DMS 273 treated with DMSO at 0.1 percent for 48 hours (cell line): ENCODE results near the gene KLK15.

Experiments used
- DNase-seq: peaks from one replicate; lab custom pipeline; 2025; lab: John Stamatoyannopoulos, UW

KLK15 gene, protein sequence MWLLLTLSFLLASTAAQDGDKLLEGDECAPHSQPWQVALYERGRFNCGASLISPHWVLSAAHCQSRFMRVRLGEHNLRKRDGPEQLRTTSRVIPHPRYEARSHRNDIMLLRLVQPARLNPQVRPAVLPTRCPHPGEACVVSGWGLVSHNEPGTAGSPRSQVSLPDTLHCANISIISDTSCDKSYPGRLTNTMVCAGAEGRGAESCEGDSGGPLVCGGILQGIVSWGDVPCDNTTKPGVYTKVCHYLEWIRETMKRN

DNA sequence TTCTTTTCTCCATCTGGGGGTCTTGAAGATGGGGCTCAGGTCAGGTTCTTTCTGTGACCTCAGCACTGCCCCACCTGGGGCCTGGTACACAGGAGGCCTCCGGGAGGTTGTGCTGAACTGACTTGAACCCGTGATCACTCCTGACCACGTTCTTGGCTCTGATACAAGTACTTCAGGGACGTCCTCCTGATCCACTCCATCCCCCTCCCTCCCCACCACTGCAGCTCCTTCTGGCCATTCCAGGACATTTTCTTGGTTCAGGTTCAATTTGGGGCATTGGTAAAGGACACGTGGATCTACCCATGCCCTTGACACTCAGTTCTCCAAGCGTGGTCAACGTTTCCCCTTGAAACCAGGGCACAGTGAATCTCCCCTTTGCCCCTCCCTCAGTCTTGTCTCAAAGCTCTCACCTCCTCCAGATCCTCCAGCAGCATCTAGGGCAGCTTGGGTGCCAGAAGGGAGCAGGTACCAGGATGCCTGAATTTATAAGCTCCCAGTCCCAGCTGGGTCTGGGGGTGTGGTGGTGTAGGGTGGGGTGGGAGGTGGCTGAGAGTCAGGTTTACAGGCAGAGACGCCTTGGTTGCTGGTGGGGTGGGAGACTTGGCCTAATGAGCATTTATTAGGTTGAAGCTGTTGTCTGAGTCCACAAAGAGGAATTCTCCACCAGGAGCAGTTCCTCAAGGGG lies at the start of gene KLK15:
Gene KLK15, minus strand, starts transcription at position 458 of the 685 bp plus-strand sequence. CDS start 2,082 bp downstream, outside the sequence.
- no peak for DNase-seq

DNA sequence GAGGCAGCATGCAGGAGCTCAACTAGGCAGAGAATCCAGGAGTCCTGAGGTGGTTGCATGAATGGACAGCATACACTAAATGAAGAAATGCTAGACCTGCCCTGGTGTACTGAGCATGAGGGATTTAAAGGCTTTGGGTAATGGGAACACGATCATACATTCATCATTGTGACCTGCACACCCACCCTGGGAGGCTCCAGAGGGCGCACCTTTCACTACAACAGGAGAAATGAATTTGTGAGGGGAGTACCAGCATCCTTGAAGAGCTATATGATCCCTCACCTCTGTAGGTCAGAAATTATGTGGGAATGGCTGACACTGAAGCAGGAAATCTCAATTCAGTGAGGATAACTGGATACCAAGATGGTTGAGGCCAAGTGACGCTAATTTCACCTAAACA lies 48.8 kb upstream of the KLK15 start:
- no peak for DNase-seq

DNA sequence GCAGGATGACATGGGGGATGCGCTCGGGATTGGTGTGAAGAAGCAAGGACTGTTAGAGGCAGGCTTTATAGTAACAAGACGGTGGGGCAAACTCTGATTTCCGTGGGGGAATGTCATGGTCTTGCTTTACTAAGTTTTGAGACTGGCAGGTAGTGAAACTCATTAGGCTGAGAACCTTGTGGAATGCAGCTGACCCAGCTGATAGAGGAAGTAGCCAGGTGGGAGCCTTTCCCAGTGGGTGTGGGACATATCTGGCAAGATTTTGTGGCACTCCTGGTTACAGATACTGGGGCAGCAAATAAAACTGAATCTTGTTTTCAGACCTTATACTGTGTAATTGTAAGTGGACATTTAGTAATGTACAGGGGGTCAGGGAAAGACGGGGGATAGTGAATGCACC lies 46.9 kb upstream of the KLK15 start:
- DNase-seq, result no peak

DNA sequence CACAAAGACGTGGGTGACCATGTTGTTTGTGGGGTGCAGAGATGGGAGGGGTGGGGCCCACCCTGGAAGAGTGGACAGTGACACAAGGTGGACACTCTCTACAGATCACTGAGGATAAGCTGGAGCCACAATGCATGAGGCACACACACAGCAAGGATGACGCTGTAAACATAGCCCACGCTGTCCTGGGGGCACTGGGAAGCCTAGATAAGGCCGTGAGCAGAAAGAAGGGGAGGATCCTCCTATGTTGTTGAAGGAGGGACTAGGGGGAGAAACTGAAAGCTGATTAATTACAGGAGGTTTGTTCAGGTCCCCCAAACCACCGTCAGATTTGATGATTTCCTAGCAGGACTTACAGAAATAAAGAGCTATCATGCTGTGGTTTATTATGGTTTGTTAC lies 45.5 kb upstream of the KLK15 start:
- no peak for DNase-seq

DNA sequence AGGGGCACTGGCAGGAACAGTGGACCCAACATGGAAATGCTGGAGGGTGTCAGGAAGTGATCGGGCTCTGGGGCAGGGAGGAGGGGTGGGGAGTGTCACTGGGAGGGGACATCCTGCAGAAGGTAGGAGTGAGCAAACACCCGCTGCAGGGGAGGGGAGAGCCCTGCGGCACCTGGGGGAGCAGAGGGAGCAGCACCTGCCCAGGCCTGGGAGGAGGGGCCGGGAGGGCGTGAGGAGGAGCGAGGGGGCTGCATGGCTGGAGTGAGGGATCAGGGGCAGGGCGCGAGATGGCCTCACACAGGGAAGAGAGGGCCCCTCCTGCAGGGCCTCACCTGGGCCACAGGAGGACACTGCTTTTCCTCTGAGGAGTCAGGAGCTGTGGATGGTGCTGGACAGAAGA lies 44.0 kb upstream of the KLK15 start:
- DNase-seq, result no peak

DNA sequence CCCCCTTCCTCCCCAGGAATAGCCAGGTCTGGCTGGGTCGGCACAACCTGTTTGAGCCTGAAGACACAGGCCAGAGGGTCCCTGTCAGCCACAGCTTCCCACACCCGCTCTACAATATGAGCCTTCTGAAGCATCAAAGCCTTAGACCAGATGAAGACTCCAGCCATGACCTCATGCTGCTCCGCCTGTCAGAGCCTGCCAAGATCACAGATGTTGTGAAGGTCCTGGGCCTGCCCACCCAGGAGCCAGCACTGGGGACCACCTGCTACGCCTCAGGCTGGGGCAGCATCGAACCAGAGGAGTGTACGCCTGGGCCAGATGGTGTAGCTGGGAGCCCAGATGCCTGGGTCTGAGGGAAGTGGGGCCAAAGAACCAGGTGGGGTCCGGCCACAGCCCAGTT lies 43.1 kb upstream of the KLK15 start:
- DNase-seq, result peak; percentile 66

DNA sequence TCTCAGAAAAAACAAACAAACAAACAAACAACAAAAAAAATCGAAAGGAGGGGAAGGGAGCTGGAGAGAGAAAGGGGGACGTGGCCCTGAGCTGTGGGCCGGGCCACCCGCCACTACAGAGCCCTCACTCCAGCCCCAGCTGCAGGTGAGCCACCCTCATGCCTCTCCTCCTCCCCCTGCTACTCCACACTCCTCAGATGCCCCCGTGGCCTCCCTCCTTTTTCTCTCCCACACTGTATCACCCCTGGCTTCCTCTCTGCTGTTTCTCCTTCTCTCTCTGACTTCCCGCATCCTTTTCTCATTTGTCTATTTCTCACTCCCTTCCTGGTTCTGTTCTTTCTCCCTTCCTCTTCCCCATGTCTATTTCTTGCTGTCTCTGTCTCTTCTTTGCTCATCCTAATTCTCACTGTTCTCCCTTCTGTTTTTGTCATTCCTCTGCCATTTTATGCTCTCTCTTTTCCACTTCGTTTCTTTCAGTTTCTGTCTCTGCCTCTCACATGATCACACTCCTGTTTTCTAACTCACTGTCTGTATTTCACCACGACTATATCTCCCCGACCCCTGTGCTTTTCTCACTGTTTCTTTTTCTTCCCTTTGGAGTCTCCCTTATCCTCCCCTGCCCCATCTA lies 42.5 kb upstream of the KLK15 start:
- no peak for DNase-seq

DNA sequence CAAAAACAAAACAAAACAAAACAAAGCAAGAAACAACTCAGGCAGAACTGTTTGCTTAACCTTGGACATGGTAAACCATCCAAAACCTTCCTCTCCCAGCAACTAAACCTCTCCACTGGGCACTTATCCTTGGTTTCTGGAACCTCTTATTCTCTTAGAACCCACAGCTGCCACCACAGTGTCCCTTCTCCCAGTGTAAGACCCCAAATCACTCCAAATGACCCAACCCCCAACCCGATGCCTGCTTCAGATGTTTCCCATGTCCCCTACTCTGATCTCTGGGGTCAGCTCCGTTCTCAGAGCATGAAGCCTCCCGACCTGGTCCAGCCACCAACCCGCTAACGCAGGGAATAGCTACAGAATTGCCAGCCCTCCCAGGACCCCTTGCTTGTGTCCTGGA lies 40.8 kb upstream of the KLK15 start:
- DNase-seq, result no peak

DNA sequence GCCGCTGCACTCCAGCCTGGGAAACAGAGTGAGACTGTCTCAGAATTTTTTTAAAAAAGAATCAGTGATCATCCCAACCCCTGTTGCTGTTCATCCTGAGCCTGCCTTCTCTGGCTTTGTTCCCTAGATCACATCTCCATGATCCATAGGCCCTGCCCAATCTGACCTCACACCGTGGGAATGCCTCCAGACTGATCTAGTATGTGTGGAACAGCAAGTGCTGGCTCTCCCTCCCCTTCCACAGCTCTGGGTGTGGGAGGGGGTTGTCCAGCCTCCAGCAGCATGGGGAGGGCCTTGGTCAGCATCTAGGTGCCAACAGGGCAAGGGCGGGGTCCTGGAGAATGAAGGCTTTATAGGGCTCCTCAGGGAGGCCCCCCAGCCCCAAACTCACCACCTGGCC lies 39.7 kb upstream of the KLK15 start, which contains the start of gene KLK2:
Gene KLK2, plus strand, starts transcription at position 384 of the 400 bp plus-strand sequence. CDS start 35 bp downstream, outside the sequence.
- DNase-seq, result no peak

DNA sequence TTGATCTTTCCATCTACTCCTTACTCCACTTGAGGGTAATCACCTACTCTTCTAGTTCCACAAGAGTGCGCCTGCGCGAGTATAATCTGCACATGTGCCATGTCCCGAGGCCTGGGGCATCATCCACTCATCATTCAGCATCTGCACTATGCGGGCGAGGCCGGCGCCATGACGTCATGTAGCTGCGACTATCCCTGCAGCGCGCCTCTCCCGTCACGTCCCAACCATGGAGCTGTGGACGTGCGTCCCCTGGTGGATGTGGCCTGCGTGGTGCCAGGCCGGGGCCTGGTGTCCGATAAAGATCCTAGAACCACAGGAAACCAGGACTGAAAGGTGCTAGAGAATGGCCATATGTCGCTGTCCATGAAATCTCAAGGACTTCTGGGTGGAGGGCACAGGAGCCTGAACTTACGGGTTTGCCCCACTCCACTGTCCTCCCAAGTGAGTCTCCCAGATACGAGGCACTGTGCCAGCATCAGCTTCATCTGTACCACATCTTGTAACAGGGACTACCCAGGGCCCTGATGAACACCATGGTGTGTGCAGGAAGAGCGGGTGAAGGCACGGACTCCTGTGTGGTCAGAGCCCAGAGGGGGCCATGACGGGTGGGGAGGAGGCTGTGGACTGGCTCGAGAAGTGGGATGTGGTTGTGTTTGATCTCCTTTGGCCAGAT lies 37.2 kb upstream of the KLK15 start:
- DNase-seq, result no peak

DNA sequence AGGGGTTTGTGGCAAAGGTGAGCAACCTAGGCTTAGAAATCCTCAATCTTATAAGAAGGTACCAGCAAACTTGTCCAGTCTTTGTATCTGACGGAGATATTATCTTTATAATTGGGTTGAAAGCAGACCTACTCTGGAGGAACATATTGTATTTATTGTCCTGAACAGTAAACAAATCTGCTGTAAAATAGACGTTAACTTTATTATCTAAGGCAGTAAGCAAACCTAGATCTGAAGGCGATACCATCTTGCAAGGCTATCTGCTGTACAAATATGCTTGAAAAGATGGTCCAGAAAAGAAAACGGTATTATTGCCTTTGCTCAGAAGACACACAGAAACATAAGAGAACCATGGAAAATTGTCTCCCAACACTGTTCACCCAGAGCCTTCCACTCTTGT lies 36.1 kb upstream of the KLK15 start:
- DNase-seq, result no peak

DNA sequence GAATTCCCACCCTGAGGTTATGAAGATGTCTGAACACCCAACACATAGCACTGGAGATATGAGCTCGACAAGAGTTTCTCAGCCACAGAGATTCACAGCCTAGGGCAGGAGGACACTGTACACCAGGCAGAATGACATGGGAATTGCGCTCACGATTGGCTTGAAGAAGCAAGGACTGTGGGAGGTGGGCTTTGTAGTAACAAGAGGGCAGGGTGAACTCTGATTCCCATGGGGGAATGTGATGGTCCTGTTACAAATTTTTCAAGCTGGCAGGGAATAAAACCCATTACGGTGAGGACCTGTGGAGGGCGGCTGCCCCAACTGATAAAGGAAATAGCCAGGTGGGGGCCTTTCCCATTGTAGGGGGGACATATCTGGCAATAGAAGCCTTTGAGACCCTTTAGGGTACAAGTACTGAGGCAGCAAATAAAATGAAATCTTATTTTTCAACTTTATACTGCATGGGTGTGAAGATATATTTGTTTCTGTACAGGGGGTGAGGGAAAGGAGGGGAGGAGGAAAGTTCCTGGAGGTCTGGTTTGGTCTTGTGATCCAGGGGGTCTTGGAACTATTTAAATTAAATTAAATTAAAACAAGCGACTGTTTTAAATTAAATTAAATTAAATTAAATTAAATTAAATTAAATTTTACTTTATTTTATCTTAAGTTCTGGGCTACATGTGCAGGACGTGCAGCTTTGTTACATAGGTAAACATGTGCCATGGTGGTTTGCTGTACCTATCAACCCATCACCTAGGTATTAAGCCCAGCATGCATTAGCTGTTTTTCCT lies 28.3 kb upstream of the KLK15 start:
- no peak for DNase-seq

DNA sequence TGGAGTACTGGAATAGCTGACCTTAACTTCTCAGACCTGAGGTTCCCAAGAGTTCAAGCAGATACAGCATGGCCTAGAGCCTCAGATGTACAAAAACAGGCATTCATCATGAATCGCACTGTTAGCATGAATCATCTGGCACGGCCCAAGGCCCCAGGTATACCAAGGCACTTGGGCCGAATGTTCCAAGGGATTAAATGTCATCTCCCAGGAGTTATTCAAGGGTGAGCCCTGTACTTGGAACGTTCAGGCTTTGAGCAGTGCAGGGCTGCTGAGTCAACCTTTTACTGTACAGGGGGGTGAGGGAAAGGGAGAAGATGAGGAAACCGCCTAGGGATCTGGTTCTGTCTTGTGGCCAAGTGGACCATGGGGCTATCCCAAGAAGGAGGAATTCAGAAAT lies 27.6 kb upstream of the KLK15 start:
- DNase-seq, result no peak

DNA sequence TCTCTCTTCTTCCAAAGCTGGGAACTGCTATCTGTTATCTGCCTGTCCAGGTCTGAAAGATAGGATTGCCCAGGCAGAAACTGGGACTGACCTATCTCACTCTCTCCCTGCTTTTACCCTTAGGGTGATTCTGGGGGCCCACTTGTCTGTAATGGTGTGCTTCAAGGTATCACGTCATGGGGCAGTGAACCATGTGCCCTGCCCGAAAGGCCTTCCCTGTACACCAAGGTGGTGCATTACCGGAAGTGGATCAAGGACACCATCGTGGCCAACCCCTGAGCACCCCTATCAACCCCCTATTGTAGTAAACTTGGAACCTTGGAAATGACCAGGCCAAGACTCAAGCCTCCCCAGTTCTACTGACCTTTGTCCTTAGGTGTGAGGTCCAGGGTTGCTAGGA lies 26.5 kb upstream of the KLK15 start:
- DNase-seq, result no peak

DNA sequence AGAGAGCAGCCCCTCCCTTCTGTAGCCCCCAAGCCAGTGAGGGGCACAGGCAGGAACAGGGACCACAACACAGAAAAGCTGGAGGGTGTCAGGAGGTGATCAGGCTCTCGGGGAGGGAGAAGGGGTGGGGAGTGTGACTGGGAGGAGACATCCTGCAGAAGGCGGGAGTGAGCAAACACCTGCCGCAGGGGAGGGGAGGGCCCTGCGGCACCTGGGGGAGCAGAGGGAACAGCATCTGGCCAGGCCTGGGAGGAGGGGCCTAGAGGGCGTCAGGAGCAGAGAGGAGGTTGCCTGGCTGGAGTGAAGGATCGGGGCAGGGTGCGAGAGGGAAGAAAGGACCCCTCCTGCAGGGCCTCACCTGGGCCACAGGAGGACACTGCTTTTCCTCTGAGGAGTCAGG lies 25.5 kb upstream of the KLK15 start:
- DNase-seq, result no peak

DNA sequence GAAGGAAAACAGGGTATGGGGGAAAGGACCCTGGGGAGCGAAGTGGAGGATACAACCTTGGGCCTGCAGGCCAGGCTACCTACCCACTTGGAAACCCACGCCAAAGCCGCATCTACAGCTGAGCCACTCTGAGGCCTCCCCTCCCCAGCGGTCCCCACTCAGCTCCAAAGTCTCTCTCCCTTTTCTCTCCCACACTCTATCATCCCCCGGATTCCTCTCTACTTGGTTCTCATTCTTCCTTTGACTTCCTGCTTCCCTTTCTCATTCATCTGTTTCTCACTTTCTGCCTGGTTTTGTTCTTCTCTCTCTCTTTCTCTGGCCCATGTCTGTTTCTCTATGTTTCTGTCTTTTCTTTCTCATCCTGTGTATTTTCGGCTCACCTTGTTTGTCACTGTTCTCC lies 24.0 kb upstream of the KLK15 start:
- DNase-seq, result no peak

DNA sequence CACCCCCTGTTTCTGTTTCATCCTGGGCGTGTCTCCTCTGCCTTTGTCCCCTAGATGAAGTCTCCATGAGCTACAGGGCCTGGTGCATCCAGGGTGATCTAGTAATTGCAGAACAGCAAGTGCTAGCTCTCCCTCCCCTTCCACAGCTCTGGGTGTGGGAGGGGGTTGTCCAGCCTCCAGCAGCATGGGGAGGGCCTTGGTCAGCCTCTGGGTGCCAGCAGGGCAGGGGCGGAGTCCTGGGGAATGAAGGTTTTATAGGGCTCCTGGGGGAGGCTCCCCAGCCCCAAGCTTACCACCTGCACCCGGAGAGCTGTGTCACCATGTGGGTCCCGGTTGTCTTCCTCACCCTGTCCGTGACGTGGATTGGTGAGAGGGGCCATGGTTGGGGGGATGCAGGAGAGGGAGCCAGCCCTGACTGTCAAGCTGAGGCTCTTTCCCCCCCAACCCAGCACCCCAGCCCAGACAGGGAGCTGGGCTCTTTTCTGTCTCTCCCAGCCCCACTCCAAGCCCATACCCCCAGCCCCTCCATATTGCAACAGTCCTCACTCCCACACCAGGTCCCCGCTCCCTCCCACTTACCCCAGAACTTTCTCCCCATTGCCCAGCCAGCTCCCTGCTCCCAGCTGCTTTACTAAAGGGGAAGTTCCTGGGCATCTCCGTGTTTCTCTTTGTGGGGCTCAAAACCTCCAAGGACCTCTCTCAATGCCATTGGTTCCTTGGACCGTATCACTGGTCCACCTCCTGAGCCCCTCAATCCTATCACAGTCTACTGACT lies 21.4 kb upstream of the KLK15 start, which contains the start of gene KLK3:
Gene KLK3, plus strand, starts transcription at position 280 of the 775 bp plus-strand sequence. Its CDS starts 41 bp downstream, at position 321.
- no peak for DNase-seq

DNA sequence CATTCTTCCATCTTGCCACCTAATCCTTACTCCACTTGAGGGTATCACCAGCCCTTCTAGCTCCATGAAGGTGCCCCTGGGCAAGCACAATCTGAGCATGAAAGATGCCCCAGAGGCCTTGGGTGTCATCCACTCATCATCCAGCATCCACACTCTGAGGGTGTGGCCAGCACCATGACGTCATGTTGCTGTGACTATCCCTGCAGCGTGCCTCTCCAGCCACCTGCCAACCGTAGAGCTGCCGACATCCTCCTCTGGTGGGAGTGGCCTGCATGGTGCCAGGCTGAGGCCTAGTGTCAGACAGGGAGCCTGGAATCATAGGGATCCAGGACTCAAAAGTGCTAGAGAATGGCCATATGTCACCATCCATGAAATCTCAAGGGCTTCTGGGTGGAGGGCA lies 18.2 kb upstream of the KLK15 start:
- no peak for DNase-seq

DNA sequence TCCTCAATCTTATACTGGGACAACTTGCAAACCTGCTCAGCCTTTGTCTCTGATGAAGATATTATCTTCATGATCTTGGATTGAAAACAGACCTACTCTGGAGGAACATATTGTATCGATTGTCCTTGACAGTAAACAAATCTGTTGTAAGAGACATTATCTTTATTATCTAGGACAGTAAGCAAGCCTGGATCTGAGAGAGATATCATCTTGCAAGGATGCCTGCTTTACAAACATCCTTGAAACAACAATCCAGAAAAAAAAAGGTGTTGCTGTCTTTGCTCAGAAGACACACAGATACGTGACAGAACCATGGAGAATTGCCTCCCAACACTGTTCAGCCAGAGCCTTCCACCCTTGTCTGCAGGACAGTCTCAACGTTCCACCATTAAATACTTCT lies 17.4 kb upstream of the KLK15 start:
- DNase-seq, result no peak

DNA sequence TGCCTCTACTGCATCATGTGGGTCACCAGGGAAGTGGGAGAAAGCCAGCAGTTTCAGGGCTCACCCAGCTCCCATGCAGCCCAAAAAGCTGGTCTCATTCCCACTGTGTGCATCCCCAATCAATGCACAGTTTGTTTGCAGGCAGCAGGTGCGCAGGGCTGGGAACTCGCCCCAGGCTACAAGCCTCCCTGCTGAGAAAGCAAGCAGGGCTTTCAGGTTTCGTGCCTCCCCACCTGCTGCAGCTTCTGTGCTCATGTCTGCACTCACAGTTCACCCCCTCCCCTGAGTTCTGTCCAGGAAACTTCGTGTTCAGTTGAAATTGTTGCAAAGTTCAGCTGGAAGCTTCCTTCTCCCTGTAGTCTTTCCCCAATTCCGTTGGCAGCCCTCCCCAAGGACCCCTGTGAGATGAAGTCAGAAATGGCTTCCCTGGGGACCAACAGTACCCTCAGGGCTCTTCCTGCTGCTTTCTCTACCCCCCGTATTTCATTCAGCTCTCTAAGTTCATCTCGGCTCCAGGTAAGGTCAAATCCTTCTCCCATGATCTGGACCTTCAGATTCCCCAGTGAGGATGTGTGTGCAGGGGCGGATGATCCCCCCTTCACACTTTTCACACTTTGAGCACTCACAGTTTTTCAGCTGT lies 11.0 kb upstream of the KLK15 start:
- no peak for DNase-seq
